Panc1 (cell line): ENCODE data around the gene SLC25A33. TPM values are rescaled to one million over a fixed set of nuclear protein-coding genes. Genes with fewer than 3 reads are reported as not detected.

Experiments
- ATAC-seq: fragments of 200-7000 bp; cut with Tn5 transposase; 2 replicates; pipeline ENCODE4 v1.9.1; 2020; ENCODE audit warnings: mild to moderate bottlenecking, moderate library complexity
- BruUV-seq: library from RNA; stranded (reverse); fragments of 400-500 nt; replicated peaks from 2 replicates; lab custom pipeline; 2021; lab: Mats Ljungman, UMichigan
- CTCF ChIA-PET: fragments of 300-600 bp; sonication (Branson Sonifier 250); formaldehyde crosslinking; loops from one replicate; lab custom pipeline; 2022; ENCODE audit warnings: antibody characterized with exemption; lab: Charles Lee
- POLR2A ChIA-PET: fragments of 300-600 bp; sonication (Branson Sonifier 250); formaldehyde crosslinking; loops from one replicate; lab custom pipeline; 2022; ENCODE audit warnings: antibody characterized with exemption; lab: Charles Lee
- DNase-seq: peaks from one replicate; pipeline ENCODE4 v3.0.0-alpha.2; 2010; ENCODE audit warnings: low read depth, low spot score
- H3K27ac ChIP-seq: 2 replicates; pipeline ENCODE4 v1.5.1; 2011; ENCODE audit warnings: mild to moderate bottlenecking, low read length, inconsistent platforms
- H3K27me3 ChIP-seq: fragments of 200-500 bp; sonication (Bioruptor generic); 2 replicates; pipeline ENCODE4 v1.6.0; 2014; ENCODE audit warnings: low read length, inconsistent platforms; ENCODE audit not compliant: control insufficient read depth, insufficient read depth
- H3K36me3 ChIP-seq: fragments of 200-500 bp; sonication (Bioruptor generic); 2 replicates; pipeline ENCODE4 v1.5.1; 2014; ENCODE audit warnings: inconsistent platforms, mild to moderate bottlenecking, low read length, moderate library complexity; ENCODE audit not compliant: control insufficient read depth, insufficient read depth
- H3K4me1 ChIP-seq: 2 replicates; pipeline ENCODE4 v1.5.1; 2011; ENCODE audit warnings: inconsistent platforms, mild to moderate bottlenecking, low read length, moderate library complexity; ENCODE audit not compliant: control insufficient read depth, insufficient read depth
- H3K4me3 ChIP-seq, 2 experiments: 2 replicates each; pipeline ENCODE4 v1.5.1; 2011 to 2012; ENCODE audit warnings: low read depth in 2 of 2, low read length in 2 of 2, mild to moderate bottlenecking in 2 of 2, inconsistent platforms in 1 of 2, moderate library complexity in 1 of 2
- H3K9me3 ChIP-seq: fragments of 200-500 bp; sonication (Bioruptor generic); 2 replicates; pipeline ENCODE4 v1.5.1; 2014; ENCODE audit warnings: low read depth, mild to moderate bottlenecking, inconsistent platforms, low read length, moderate library complexity; ENCODE audit not compliant: control insufficient read depth, insufficient read depth
- POLR2AphosphoS5 ChIP-seq: IDR thresholded peaks from 2 replicates; pipeline ENCODE4 v1.6.1; 2012; ENCODE audit warnings: mild to moderate bottlenecking, low read depth, low read length, moderate library complexity
- SIN3A ChIP-seq: IDR thresholded peaks from 2 replicates; pipeline ENCODE4 v1.6.1; 2012; ENCODE audit warnings: low read depth, mild to moderate bottlenecking, low read length, moderate library complexity, borderline replicate concordance; ENCODE audit not compliant: insufficient read depth
- TCF7L2 ChIP-seq: IDR thresholded peaks from 2 replicates; pipeline ENCODE4 v1.6.1; 2011; ENCODE audit warnings: mild to moderate bottlenecking, low read depth, low read length, inconsistent platforms
- in situ Hi-C: cut with HindIII; loops from 2 replicates; pipeline ENCODE4 v1.10.0; 2016; ENCODE audit warnings: low sequenced_read_pairs, low pct_unique_long_range_greater_than_20kb
- intact Hi-C: fragments of 100-400 bp; cut with micrococcal nuclease; formaldehyde crosslinking; loops from one replicate; pipeline ENCODE4 v1.10.0; 2022; ENCODE audit not compliant: unreplicated experiment
- total RNA-seq: library from RNA; stranded (reverse); gene quantifications from one replicate; pipeline ENCODE4 v1.2.1, GENCODE V29; 2021; ENCODE audit not compliant: unreplicated experiment
- TF ChIP-seq, protein P1 (sequence below), 2 experiments: IDR thresholded peaks; 2 replicates each; pipeline ENCODE4 v1.6.1; 2011 to 2012; ENCODE audit warnings: low read depth in 2 of 2, control low read depth in 1 of 2, low read length in 1 of 2, mild to moderate bottlenecking in 1 of 2, moderate library complexity in 1 of 2; ENCODE audit not compliant: insufficient read depth in 1 of 2
- TF ChIP-seq, protein P2 (sequence below): fragments of 450-650 bp; IDR thresholded peaks from 2 replicates; pipeline ENCODE4 v1.5.1; 2017; ENCODE audit warnings: mild to moderate bottlenecking

SLC25A33 gene
- total RNA-seq, 1 experiment from 2014 or later, result 13.4 TPM

GRCh38 chr1:9503001-9503675, 36.1 kb upstream of the SLC25A33 start:
- in situ Hi-C loops (no loop called here), intact Hi-C loops (no loop called here)
- Histone ChIP-seq H3K4me1 (no peaks in the 10 kb centered on the region), H3K36me3 (no peaks in the 10 kb centered on the region), H3K27me3 (no peaks in the 10 kb centered on the region), H3K27ac (no peak overlapping the region), H3K9me3 (no peaks in the 10 kb centered on the region), H3K4me3 (no peak overlapping the region)
- ChIA-PET CTCF (no interaction called here), POLR2A (no interaction called here)
- TF ChIP-seq POLR2AphosphoS5 (no peak), TCF7L2 (no peak), SIN3A (no peak)
- TF ChIP-seq, protein P1, sequence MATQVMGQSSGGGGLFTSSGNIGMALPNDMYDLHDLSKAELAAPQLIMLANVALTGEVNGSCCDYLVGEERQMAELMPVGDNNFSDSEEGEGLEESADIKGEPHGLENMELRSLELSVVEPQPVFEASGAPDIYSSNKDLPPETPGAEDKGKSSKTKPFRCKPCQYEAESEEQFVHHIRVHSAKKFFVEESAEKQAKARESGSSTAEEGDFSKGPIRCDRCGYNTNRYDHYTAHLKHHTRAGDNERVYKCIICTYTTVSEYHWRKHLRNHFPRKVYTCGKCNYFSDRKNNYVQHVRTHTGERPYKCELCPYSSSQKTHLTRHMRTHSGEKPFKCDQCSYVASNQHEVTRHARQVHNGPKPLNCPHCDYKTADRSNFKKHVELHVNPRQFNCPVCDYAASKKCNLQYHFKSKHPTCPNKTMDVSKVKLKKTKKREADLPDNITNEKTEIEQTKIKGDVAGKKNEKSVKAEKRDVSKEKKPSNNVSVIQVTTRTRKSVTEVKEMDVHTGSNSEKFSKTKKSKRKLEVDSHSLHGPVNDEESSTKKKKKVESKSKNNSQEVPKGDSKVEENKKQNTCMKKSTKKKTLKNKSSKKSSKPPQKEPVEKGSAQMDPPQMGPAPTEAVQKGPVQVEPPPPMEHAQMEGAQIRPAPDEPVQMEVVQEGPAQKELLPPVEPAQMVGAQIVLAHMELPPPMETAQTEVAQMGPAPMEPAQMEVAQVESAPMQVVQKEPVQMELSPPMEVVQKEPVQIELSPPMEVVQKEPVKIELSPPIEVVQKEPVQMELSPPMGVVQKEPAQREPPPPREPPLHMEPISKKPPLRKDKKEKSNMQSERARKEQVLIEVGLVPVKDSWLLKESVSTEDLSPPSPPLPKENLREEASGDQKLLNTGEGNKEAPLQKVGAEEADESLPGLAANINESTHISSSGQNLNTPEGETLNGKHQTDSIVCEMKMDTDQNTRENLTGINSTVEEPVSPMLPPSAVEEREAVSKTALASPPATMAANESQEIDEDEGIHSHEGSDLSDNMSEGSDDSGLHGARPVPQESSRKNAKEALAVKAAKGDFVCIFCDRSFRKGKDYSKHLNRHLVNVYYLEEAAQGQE (IDR thresholded peaks at IDR 0.05; ENCODE audit: insufficient read depth in 1 of 2, low read depth in 2 of 2, low read length in 1 of 2), result no peak
- TF ChIP-seq, protein P2, sequence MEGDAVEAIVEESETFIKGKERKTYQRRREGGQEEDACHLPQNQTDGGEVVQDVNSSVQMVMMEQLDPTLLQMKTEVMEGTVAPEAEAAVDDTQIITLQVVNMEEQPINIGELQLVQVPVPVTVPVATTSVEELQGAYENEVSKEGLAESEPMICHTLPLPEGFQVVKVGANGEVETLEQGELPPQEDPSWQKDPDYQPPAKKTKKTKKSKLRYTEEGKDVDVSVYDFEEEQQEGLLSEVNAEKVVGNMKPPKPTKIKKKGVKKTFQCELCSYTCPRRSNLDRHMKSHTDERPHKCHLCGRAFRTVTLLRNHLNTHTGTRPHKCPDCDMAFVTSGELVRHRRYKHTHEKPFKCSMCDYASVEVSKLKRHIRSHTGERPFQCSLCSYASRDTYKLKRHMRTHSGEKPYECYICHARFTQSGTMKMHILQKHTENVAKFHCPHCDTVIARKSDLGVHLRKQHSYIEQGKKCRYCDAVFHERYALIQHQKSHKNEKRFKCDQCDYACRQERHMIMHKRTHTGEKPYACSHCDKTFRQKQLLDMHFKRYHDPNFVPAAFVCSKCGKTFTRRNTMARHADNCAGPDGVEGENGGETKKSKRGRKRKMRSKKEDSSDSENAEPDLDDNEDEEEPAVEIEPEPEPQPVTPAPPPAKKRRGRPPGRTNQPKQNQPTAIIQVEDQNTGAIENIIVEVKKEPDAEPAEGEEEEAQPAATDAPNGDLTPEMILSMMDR, result no peak
- no peak for DNase-seq
- ATAC-seq, result no peak
- no TSS peak for BruUV-seq

DNA sequence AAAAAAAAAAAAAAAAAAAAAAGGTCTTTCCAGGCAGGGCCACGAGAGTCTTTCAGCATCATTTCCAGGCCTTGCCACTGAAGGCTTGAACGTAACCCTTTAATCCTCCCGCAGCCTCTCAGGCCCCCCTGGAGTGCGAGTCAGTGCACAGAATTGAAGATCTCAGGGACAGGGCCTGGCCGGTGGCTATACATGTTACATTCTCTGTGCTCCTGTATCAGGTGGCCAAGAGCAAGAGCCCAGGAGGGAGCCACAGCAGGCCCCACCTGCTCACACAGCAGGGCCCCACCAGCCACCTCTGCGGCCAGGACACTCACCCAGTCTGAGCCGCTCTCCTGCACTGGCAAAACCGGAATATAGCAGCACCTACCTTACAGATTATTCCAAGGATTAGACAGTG, 34.1 kb upstream of the SLC25A33 start:
- Histone ChIP-seq H3K27me3 (no peaks in the 10 kb centered on the region), H3K36me3 (no peaks in the 10 kb centered on the region), H3K4me3 (no peak overlapping the region), H3K4me1 (no peaks in the 10 kb centered on the region), H3K9me3 (no peaks in the 10 kb centered on the region), H3K27ac (no peak overlapping the region)
- in situ Hi-C loops (no loop called here), intact Hi-C loops (no loop called here)
- DNase-seq (no peak), ATAC-seq (0 out of 2 replicates have a peak, but pooled peaks have one; percentile 53)
- CTCF ChIA-PET, result no interaction called here
- no peak for TF ChIP-seq POLR2AphosphoS5
- TF ChIP-seq SIN3A, result no peak
- TF ChIP-seq, protein P2, result no peak
- TF ChIP-seq TCF7L2, result no peak
- TF ChIP-seq, protein P1 (IDR thresholded peaks at IDR 0.05; ENCODE audit: insufficient read depth in 1 of 2, low read depth in 2 of 2, low read length in 1 of 2), result no peak
- BruUV-seq, result no TSS peak
- POLR2A ChIA-PET, result no interaction called here
